AG09309 (cell line): Measurements from ENCODE around the gene CBY2.

Source experiments
- DNase-seq: peaks from one replicate; pipeline ENCODE4 v3.0.0-alpha.2; 2010; ENCODE audit warnings: low read depth
- H3K4me3 ChIP-seq: 2 replicates; pipeline ENCODE4 v1.5.1; 2011; ENCODE audit warnings: mild to moderate bottlenecking, low read depth, low read length, moderate library complexity; ENCODE audit not compliant: control insufficient read depth
- CTCF ChIP-seq: IDR thresholded peaks from 2 replicates; pipeline ENCODE4 v1.5.1; 2011; ENCODE audit warnings: mild to moderate bottlenecking, low read depth, low read length, inconsistent platforms; ENCODE audit not compliant: insufficient read depth, control insufficient read depth; ENCODE audit errors: missing control alignments

The CBY2 gene

GRCh38 chr13:45670189-45670885 is 31.8 kb upstream of the CBY2 start:
- H3K4me3 ChIP-seq, result no peak overlapping the region
- TF ChIP-seq CTCF, result no peak
- no peak for DNase-seq

DNA sequence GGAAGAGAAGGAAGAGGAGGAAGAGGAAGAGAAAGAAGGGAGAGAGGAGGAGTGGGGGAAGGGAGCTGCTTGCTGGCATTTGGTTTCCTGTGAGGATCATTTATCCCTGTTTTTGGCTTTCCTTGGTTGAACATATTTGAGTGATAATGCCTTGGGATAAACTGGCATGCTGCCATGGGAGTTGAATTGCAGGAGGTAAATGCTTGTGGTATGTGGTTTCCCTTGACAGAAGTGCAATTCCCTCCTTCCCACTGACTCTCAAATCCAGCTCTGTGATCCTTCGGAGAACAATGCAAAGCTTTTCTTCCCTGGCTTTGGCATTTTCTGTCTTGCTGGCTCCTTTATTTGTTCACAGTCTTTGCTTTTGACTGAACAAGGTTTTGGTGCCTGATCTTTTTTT is 27.2 kb upstream of the CBY2 start:
- H3K4me3 ChIP-seq, result no peak overlapping the region
- TF ChIP-seq CTCF, result no peak
- DNase-seq, result peak; percentile 87

- no peak for TF ChIP-seq CTCF
- DNase-seq, result no peak
- no peak overlapping the region for H3K4me3 ChIP-seq
These were observed 23.8 kb upstream of the CBY2 start for GRCh38 chr13:45678282-45678681.

DNA sequence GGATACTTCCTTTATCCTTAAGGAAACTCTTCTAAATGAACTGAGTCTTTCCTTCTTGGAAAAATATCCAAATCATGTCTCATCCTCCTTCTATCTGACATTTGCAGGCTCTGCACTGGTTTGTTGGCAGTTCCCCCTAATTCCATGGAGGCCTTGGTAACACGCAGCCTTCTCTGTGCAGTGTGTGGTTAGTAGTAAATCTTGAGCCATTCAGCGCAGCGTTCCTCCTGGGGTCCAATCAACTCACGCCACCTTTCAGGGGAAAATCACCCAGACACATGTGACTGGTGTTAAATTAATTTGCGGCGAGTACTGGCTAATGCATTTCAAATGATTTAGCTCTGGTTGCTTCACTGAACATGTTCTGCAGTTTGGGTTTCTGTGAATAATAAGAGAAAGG is 21.0 kb upstream of the CBY2 start:
- DNase-seq, result no peak
- TF ChIP-seq CTCF, result no peak
- H3K4me3 ChIP-seq, result no peak overlapping the region

- no peak for DNase-seq
- no peak overlapping the region for H3K4me3 ChIP-seq
- TF ChIP-seq CTCF, result no peak
These were observed 19.6 kb upstream of the CBY2 start for GRCh38 chr13:45682494-45683008.

GRCh38 chr13:45683701-45684100 is 18.4 kb upstream of the CBY2 start:
- no peak for TF ChIP-seq CTCF
- no peak overlapping the region for H3K4me3 ChIP-seq
- DNase-seq, result no peak
